Measurements from ENCODE around the gene HYDIN.
"Not testable (repeated sequence)": the region's sequence is repeated elsewhere in the genome, so short reads cannot be mapped to it uniquely, and the experiment has no call there.

HYDIN gene

GRCh38 chr16:71083573-71083972 is 146.9 kb downstream of the HYDIN start:
- not testable (repeated sequence) for DNase-seq

- DNase-seq, result not testable (repeated sequence)
Measured at GRCh38 chr16:71080777-71081176, 149.7 kb downstream of the HYDIN start.

GRCh38 chr16:71080262-71080661 is 150.3 kb downstream of the HYDIN start:
- DNase-seq, result not testable (repeated sequence)

GRCh38 chr16:71070651-71071050 is 159.9 kb downstream of the HYDIN start:
- not testable (repeated sequence) for DNase-seq

GRCh38 chr16:71069842-71070241 is 160.7 kb downstream of the HYDIN start:
- DNase-seq, result not testable (repeated sequence)

GRCh38 chr16:71053897-71054609 is 176.5 kb downstream of the HYDIN start:
- DNase-seq, result not testable (repeated sequence)

- DNase-seq, result not testable (repeated sequence)
Measured at GRCh38 chr16:71050307-71050706, 180.2 kb downstream of the HYDIN start.

GRCh38 chr16:71039368-71040111 is 191.0 kb downstream of the HYDIN start:
- DNase-seq, result not testable (repeated sequence)

- not testable (repeated sequence) for DNase-seq
Measured at GRCh38 chr16:71038421-71038820, 192.1 kb downstream of the HYDIN start.

GRCh38 chr16:71037987-71038386 is 192.5 kb downstream of the HYDIN start:
- not testable (repeated sequence) for DNase-seq

GRCh38 chr16:71028032-71028727 is 202.3 kb downstream of the HYDIN start:
- not testable (repeated sequence) for DNase-seq

GRCh38 chr16:71027511-71027910 is 203.0 kb downstream of the HYDIN start:
- DNase-seq, result not testable (repeated sequence)

GRCh38 chr16:71023851-71024439 is 206.6 kb downstream of the HYDIN start:
- not testable (repeated sequence) for DNase-seq

GRCh38 chr16:71021961-71022537 is 208.5 kb downstream of the HYDIN start:
- not testable (repeated sequence) for DNase-seq

- DNase-seq, result not testable (repeated sequence)
Measured at GRCh38 chr16:71019067-71019682, 211.3 kb downstream of the HYDIN start.

GRCh38 chr16:71015419-71015818 is 215.1 kb downstream of the HYDIN start:
- DNase-seq, result not testable (repeated sequence)

- DNase-seq, result not testable (repeated sequence)
Measured at GRCh38 chr16:71009440-71010223, 220.9 kb downstream of the HYDIN start.

- DNase-seq, result not testable (repeated sequence)
Measured at GRCh38 chr16:71006516-71006915, 224.0 kb downstream of the HYDIN start.

GRCh38 chr16:70999735-71000134 is 230.8 kb downstream of the HYDIN start:
- peak; percentile 19 for DNase-seq

- DNase-seq, result not testable (repeated sequence)
Measured at GRCh38 chr16:70995799-70996198, 234.7 kb downstream of the HYDIN start.

- not testable (repeated sequence) for DNase-seq
Measured at GRCh38 chr16:70992511-70992910, 238.0 kb downstream of the HYDIN start.
